ENCODE results near the gene CCDC172.

Gene CCDC172

GRCh38 chr10:116324227-116324950, at the start of gene CCDC172:
CCDC172 (plus strand) TSS chr10:116324448; CDS start chr10:116325012, 564 bp downstream.
- no peak for DNase-seq (ENCODE audit: low read depth in 2 of 2)

GRCh38 chr10:116276981-116277380, 47.3 kb upstream of the CCDC172 start:
- DNase-seq (ENCODE audit: low read depth in 2 of 2): no peak

GRCh38 chr10:116278846-116279245, 45.4 kb upstream of the CCDC172 start:
- DNase-seq (ENCODE audit: low read depth in 2 of 2): no peak

GRCh38 chr10:116281775-116282174, 42.5 kb upstream of the CCDC172 start:
- no peak for DNase-seq (ENCODE audit: low read depth in 2 of 2)

GRCh38 chr10:116286626-116287200, 37.5 kb upstream of the CCDC172 start:
- no peak for DNase-seq (ENCODE audit: low read depth in 2 of 2)

GRCh38 chr10:116287906-116288501, 36.2 kb upstream of the CCDC172 start:
- no peak for DNase-seq (ENCODE audit: low read depth in 2 of 2)

GRCh38 chr10:116289652-116290051, 34.6 kb upstream of the CCDC172 start:
- no peak for DNase-seq (ENCODE audit: low read depth in 2 of 2)

GRCh38 chr10:116292493-116292892, 31.8 kb upstream of the CCDC172 start:
- no peak for DNase-seq (ENCODE audit: low read depth in 2 of 2)

GRCh38 chr10:116296291-116296721, 27.9 kb upstream of the CCDC172 start:
- DNase-seq (ENCODE audit: low read depth in 2 of 2): no peak

- no peak for DNase-seq (ENCODE audit: low read depth in 2 of 2)
Observed at GRCh38 chr10:116298586-116298985, 25.7 kb upstream of the CCDC172 start.

- DNase-seq (ENCODE audit: low read depth in 2 of 2): no peak
Observed at GRCh38 chr10:116300542-116300941, 23.7 kb upstream of the CCDC172 start.

- no peak for DNase-seq (ENCODE audit: low read depth in 2 of 2)
Observed at GRCh38 chr10:116304923-116305322, 19.3 kb upstream of the CCDC172 start.

GRCh38 chr10:116306847-116307246, 17.4 kb upstream of the CCDC172 start:
- DNase-seq (ENCODE audit: low read depth in 2 of 2): no peak

GRCh38 chr10:116307455-116307854, 16.8 kb upstream of the CCDC172 start:
- no peak for DNase-seq (ENCODE audit: low read depth in 2 of 2)

- DNase-seq (ENCODE audit: low read depth in 2 of 2): no peak
Observed at GRCh38 chr10:116311016-116311415, 13.2 kb upstream of the CCDC172 start.

- DNase-seq (ENCODE audit: low read depth in 2 of 2): no peak
Observed at GRCh38 chr10:116311706-116312490, 12.3 kb upstream of the CCDC172 start.

GRCh38 chr10:116312548-116312947, 11.7 kb upstream of the CCDC172 start:
- no peak for DNase-seq (ENCODE audit: low read depth in 2 of 2)

GRCh38 chr10:116316503-116316902, 7.7 kb upstream of the CCDC172 start:
- no peak for DNase-seq (ENCODE audit: low read depth in 2 of 2)

- no peak for DNase-seq (ENCODE audit: low read depth in 2 of 2)
Observed at GRCh38 chr10:116324951-116325635, 845 bp downstream of the CCDC172 start.

- DNase-seq (ENCODE audit: low read depth in 2 of 2): no peak
Observed at GRCh38 chr10:116325987-116326386, 1.7 kb downstream of the CCDC172 start.

- DNase-seq (ENCODE audit: low read depth in 2 of 2): no peak
Observed at GRCh38 chr10:116329153-116329552, 4.9 kb downstream of the CCDC172 start.

GRCh38 chr10:116331815-116332214, 7.6 kb downstream of the CCDC172 start:
- no peak for DNase-seq (ENCODE audit: low read depth in 2 of 2)
